Nephron (organoid): ENCODE results near the gene NTRK1.

Source experiments
- H3K27ac Mint-ChIP-seq, 3 experiments: 2 replicates each; pipeline ENCODE4 v1.8.0; 2020; ENCODE audit warnings: mixed read lengths in 3 of 3, mild to moderate bottlenecking in 2 of 3, moderate library complexity in 1 of 3
- H3K27me3 Mint-ChIP-seq: 2 replicates; pipeline ENCODE4 v1.8.0; 2021; ENCODE audit warnings: low read depth, mild to moderate bottlenecking, moderate library complexity, mixed read lengths
- H3K36me3 Mint-ChIP-seq: 2 replicates; pipeline ENCODE4 v1.8.0; 2020; ENCODE audit warnings: low read depth, mixed read lengths
- H3K4me1 Mint-ChIP-seq: 2 replicates; pipeline ENCODE4 v1.8.0; 2020; ENCODE audit warnings: mixed read lengths
- H3K4me3 Mint-ChIP-seq, 3 experiments: 2 replicates each; pipeline ENCODE4 v1.8.0; 2020; ENCODE audit warnings: mild to moderate bottlenecking in 3 of 3, mixed read lengths in 3 of 3, moderate library complexity in 2 of 3
- H3K9me3 Mint-ChIP-seq: 2 replicates; pipeline ENCODE4 v1.8.0; 2020; ENCODE audit warnings: mixed read lengths
- CTCF ChIP-seq, 3 experiments: fragments of 200-600 bp; sonication (generic); IDR thresholded peaks; one replicate each; pipeline ENCODE4 v1.5.0; 2021; ENCODE audit warnings: antibody characterized with exemption in 3 of 3; ENCODE audit not compliant: unreplicated experiment in 3 of 3

Gene NTRK1

GRCh38 chr1:156860628-156861423 is at the start of gene NTRK1:
Gene NTRK1, plus strand, starts transcription at chr1:156860865. Its CDS starts 70 bp downstream, at chr1:156860935.
- H3K9me3 Mint-ChIP-seq, result no peaks in the 10 kb centered on the region
- peaks cover 59% of the 10 kb centered on the region for H3K4me1 Mint-ChIP-seq
- no peak for TF ChIP-seq CTCF (IDR thresholded peaks at IDR 0.05; ENCODE audit: unreplicated experiment in 3 of 3)
- peaks cover 83% of the 10 kb centered on the region for H3K27me3 Mint-ChIP-seq
- no peaks in the 10 kb centered on the region for H3K36me3 Mint-ChIP-seq
- peak within 1 kb of the TSS; percentile 79 to 87 (median 82) for H3K4me3 Mint-ChIP-seq
- H3K27ac Mint-ChIP-seq, result peak within 1 kb of the TSS in 1 of 3 experiments; percentile 7

- peak overlapping the region; percentile 1 to 61 (median 22) for H3K27ac Mint-ChIP-seq
- H3K36me3 Mint-ChIP-seq, result peaks cover 4% of the 10 kb centered on the region
- peaks cover 27% of the 10 kb centered on the region for H3K27me3 Mint-ChIP-seq
- H3K4me1 Mint-ChIP-seq, result peaks cover 63% of the 10 kb centered on the region
- TF ChIP-seq CTCF (IDR thresholded peaks at IDR 0.05; ENCODE audit: unreplicated experiment in 3 of 3), result no peak
- peak overlapping the region in 1 of 3 experiments; percentile 7 for H3K4me3 Mint-ChIP-seq
- H3K9me3 Mint-ChIP-seq, result no peaks in the 10 kb centered on the region
Measured at GRCh38 chr1:156811168-156811567, 49.5 kb upstream of the NTRK1 start.

GRCh38 chr1:156812293-156812990 is 48.2 kb upstream of the NTRK1 start:
- peak overlapping the region in 2 of 3 experiments; percentile 67 to 69 for H3K4me3 Mint-ChIP-seq

DNA sequence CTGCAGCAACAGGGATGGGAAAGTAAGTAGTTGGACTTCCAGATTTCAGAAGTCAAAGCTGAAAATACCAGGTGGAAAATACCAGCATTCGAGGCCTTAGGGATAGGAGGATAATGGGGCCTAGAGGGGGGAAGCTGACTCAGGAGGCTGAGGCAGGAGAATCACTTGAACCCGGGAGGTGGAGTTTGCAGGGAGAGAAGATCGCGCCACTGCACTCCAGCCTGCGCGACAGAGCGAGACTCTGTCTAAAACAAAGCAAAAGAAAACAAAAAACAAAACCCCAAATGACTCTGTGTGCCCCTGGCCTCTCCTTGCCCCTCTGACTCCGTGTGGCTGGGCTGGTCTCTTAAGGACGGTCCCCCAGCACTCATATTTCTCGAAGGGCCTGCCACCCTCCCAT is 47.4 kb upstream of the NTRK1 start:
- Mint-ChIP-seq H3K27ac (peak overlapping the region in 2 of 3 experiments; percentile 34 to 72), H3K36me3 (no peaks in the 10 kb centered on the region), H3K27me3 (peaks cover 24% of the 10 kb centered on the region), H3K4me1 (peaks cover 50% of the 10 kb centered on the region), H3K4me3 (peak overlapping the region; percentile 59 to 69 (median 67)), H3K9me3 (no peaks in the 10 kb centered on the region)
- no peak for TF ChIP-seq CTCF (IDR thresholded peaks at IDR 0.05; ENCODE audit: unreplicated experiment in 3 of 3)

More at GRCh38 chr1:156812293-156812990, 48.2 kb upstream of the NTRK1 start:
- H3K9me3 Mint-ChIP-seq, result no peaks in the 10 kb centered on the region
- H3K27me3 Mint-ChIP-seq, result peaks cover 27% of the 10 kb centered on the region
- peaks cover 2% of the 10 kb centered on the region for H3K36me3 Mint-ChIP-seq
- peak overlapping the region; percentile 9 to 72 (median 34) for H3K27ac Mint-ChIP-seq
- peaks cover 59% of the 10 kb centered on the region for H3K4me1 Mint-ChIP-seq
- no peak for TF ChIP-seq CTCF (IDR thresholded peaks at IDR 0.05; ENCODE audit: unreplicated experiment in 3 of 3)

DNA sequence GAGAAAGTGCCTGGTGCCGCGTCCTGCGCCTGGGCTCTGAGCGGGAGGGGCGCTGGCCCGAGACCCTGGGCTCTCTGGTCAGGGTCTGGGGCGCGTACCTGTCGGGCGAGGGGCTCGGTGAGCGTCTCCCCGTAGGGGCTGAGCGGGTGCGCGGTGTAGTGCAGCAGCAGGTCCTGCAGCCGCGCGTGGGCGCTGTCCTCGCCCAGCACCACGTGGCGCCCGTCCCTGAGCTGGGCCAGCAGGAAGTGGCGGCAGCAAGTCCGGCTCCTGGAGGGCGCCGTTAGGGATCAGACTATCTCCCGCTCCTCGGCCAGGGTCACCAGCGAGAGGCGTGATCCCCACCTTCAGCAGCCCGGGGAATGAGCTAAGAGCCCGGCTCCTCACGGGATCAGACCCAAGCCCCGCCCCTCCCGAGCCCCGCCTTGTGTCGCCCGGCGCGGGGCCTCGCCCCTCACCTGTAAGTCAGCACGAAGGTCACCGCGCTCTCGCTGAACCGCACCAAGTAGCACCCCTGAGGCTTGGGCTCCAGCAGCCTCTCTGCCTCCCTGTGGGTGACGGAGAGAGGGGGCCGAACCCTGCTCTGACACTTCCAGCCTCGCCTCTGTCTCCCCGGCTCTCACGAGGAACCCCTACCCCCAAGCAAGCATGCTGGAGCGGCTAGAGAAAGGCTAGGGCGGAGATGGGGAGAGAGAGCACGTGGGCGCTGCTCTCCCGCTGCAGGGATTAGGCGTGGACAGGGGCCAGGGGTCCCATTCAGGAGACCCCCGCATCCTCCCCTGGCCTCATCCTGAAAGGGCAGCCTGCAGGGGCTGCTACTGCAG is 46.7 kb upstream of the NTRK1 start:
- Mint-ChIP-seq H3K4me1 (peaks cover 50% of the 10 kb centered on the region), H3K4me3 (peak overlapping the region; percentile 59 to 69 (median 67)), H3K27ac (peak overlapping the region; percentile 30 to 91 (median 77)), H3K9me3 (no peaks in the 10 kb centered on the region), H3K36me3 (no peaks in the 10 kb centered on the region), H3K27me3 (peaks cover 20% of the 10 kb centered on the region)
- TF ChIP-seq CTCF (IDR thresholded peaks at IDR 0.05; ENCODE audit: unreplicated experiment in 3 of 3), result peak; percentile 53 to 67 (median 57)
